GM12891 (cell line): Measurements from ENCODE around the gene NTHL1.

Experiments used
- POLR2A ChIP-seq: IDR thresholded peaks from 2 replicates; pipeline ENCODE4 v1.6.1; 2011; ENCODE audit warnings: low read depth, low read length, control low read depth
- POLR2AphosphoS5 ChIP-seq: IDR thresholded peaks from 2 replicates; pipeline ENCODE4 v1.6.1; 2011; ENCODE audit warnings: low read depth, low read length, control low read depth

GRCh38 chr16:2079311-2079800 lies 31.7 kb upstream of the NTHL1 start:
- no peak for TF ChIP-seq POLR2AphosphoS5
- no peak for TF ChIP-seq POLR2A
